ENCODE data around the gene HPCAL1. TPM values are rescaled to one million over a fixed set of nuclear protein-coding genes. Genes with fewer than 3 reads are reported as not detected.

The HPCAL1 gene
- total RNA-seq, 2 donors from 2014 or later: 22.5 to 203 TPM

GRCh38 chr2:10316860-10317259 lies 14.2 kb downstream of the HPCAL1 start:
- Histone ChIP-seq H3K4me3 (no peak overlapping the region), H3K4me1 (replicated peaks) (no peaks in the 10 kb centered on the region), H3K36me3 (no peaks in the 10 kb centered on the region), H3K27me3 (replicated peaks; ENCODE audit: insufficient read depth) (no peaks in the 10 kb centered on the region), H3K27ac (no peak overlapping the region), H3K9me3 (no peaks in the 10 kb centered on the region)
- no peak for TF ChIP-seq CTCF (IDR thresholded peaks at IDR 0.05)
- no peak for TF ChIP-seq POLR2AphosphoS5 (IDR thresholded peaks at IDR 0.05)
- no peak for TF ChIP-seq POLR2A (IDR thresholded peaks at IDR 0.05)
- WGBS: 62% methylated on average over 7 of the region's 7 CpGs
- DNase-seq (ENCODE audit: low spot score): no peak
- intact Hi-C loops (cut with DNase I): no loop called here

GRCh38 chr2:10317646-10318045 lies 14.9 kb downstream of the HPCAL1 start:
- no peak overlapping the region for H3K4me3 ChIP-seq
- no peak overlapping the region for H3K27ac ChIP-seq
- H3K27me3 ChIP-seq (replicated peaks; ENCODE audit: insufficient read depth): no peaks in the 10 kb centered on the region
- intact Hi-C loops (cut with DNase I): no loop called here
- H3K36me3 ChIP-seq: no peaks in the 10 kb centered on the region
- 73% methylated on average over 5 of the region's 5 CpGs for WGBS
- no peaks in the 10 kb centered on the region for H3K9me3 ChIP-seq
- TF ChIP-seq POLR2AphosphoS5 (IDR thresholded peaks at IDR 0.05) (no peak), CTCF (IDR thresholded peaks at IDR 0.05) (no peak), POLR2A (IDR thresholded peaks at IDR 0.05) (no peak)
- no peaks in the 10 kb centered on the region for H3K4me1 ChIP-seq (replicated peaks)
- DNase-seq (ENCODE audit: low spot score): no peak

GRCh38 chr2:10318345-10318744 lies 15.6 kb downstream of the HPCAL1 start:
- no peak overlapping the region for H3K27ac ChIP-seq
- H3K27me3 ChIP-seq (replicated peaks; ENCODE audit: insufficient read depth): no peaks in the 10 kb centered on the region
- intact Hi-C loops (cut with DNase I): no loop called here
- TF ChIP-seq CTCF (IDR thresholded peaks at IDR 0.05) (no peak), POLR2AphosphoS5 (IDR thresholded peaks at IDR 0.05) (no peak), POLR2A (IDR thresholded peaks at IDR 0.05) (no peak)
- no peaks in the 10 kb centered on the region for H3K4me1 ChIP-seq (replicated peaks)
- H3K9me3 ChIP-seq: no peaks in the 10 kb centered on the region
- H3K36me3 ChIP-seq: no peaks in the 10 kb centered on the region
- H3K4me3 ChIP-seq: no peak overlapping the region
- 92% methylated on average over 13 of the region's 13 CpGs for WGBS
- DNase-seq (ENCODE audit: low spot score): no peak

- Histone ChIP-seq H3K4me1 (replicated peaks) (no peaks in the 10 kb centered on the region), H3K9me3 (no peaks in the 10 kb centered on the region), H3K27me3 (replicated peaks; ENCODE audit: insufficient read depth) (no peaks in the 10 kb centered on the region), H3K36me3 (no peaks in the 10 kb centered on the region), H3K4me3 (no peak overlapping the region), H3K27ac (no peak overlapping the region)
- 92% methylated on average over 10 of the region's 10 CpGs for WGBS
- TF ChIP-seq POLR2AphosphoS5 (IDR thresholded peaks at IDR 0.05) (no peak), CTCF (IDR thresholded peaks at IDR 0.05) (no peak)
- intact Hi-C loops (cut with DNase I): no loop called here
- no peak for DNase-seq (ENCODE audit: low spot score)
Measured at GRCh38 chr2:10319892-10320574, 17.3 kb downstream of the HPCAL1 start.

- intact Hi-C loops (cut with DNase I): no loop called here
- WGBS: 99% methylated on average over 4 of the region's 4 CpGs
- H3K27ac ChIP-seq: no peak overlapping the region
- no peaks in the 10 kb centered on the region for H3K9me3 ChIP-seq
- H3K27me3 ChIP-seq (replicated peaks; ENCODE audit: insufficient read depth): no peaks in the 10 kb centered on the region
- no peaks in the 10 kb centered on the region for H3K36me3 ChIP-seq
- H3K4me1 ChIP-seq (replicated peaks): no peaks in the 10 kb centered on the region
- no peak for DNase-seq (ENCODE audit: low spot score)
- no peak for TF ChIP-seq CTCF (IDR thresholded peaks at IDR 0.05)
- no peak overlapping the region for H3K4me3 ChIP-seq
Measured at GRCh38 chr2:10320575-10320931, 17.8 kb downstream of the HPCAL1 start.

Measured in prostate gland (tissue), 2 donors.